NOMO-1 treated with DMSO at 0.1 percent for 48 hours (cell line): ENCODE measurements around the gene NEK6.

ENCODE experiments used
- DNase-seq: peaks from one replicate; lab custom pipeline; 2025; ENCODE audit not compliant: unreplicated experiment; lab: John Stamatoyannopoulos, UW

Gene NEK6

GRCh38 chr9:124313940-124314339 lies 56.2 kb downstream of the NEK6 start:
- no peak for DNase-seq

DNA sequence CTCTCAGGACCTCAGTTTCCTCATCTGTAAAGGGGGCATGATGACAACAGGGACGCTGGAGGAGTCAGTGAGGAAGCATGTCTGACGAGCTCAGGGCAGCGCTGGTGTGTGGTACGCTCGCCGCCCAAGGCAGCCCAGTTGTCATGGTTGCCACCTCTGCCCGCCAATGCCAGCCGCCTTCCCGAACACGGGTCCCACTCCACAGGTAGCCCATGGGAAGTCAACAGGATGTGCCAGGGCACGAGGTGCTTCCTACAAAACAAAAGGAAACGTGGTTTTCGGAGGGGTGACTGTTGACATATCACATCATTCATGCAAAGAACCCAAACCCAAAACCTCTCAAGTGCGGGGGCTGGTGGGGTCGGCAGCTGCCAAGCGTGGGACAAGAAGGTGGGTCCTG lies 58.1 kb downstream of the NEK6 start:
- DNase-seq, result no peak

DNA sequence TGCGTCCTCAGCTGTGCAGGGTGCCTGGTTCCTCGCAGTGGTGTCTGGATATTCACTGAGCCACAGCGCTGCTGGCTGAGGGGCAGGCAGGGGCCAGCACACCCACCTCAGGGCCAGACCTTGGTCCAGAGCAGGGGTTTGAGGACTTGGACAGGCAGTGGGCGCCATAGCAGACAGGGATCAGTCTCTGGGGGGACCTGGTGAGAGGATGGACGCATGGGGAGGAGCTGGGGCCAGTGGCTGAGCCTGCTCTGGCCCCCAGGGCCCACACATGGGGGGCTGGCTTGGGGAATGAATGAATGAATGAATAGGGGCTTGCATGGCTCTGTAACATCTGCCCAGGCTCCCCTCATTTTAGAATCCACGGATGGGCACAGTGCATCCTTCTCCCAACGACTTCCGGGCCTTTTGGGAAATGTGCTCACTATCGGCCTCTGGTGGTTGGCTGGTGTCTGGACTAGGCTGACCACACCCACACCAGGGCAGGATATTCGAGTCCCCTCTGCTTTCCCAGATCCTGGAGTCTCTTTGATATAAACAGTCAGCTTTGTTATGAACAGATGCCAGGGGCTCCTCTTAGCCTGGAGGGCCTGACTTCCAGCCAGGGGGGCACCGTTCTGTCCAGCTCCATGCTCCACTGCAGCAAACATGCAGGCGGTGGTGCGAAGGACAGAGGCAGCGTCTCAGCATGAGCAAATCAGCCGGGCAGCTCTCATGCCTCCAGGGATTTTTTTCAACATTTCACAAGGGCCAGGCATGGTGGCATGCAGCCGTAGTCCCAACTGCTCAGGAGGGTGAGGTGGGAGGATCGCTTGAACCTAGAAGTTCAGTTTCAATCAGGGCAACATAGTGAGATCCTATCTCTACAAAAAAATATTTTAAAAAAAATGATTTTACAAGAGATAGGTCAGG lies 62.6 kb downstream of the NEK6 start:
- DNase-seq, result no peak

- no peak for DNase-seq
These were observed 63.7 kb downstream of the NEK6 start for GRCh38 chr9:124321416-124321815.

- DNase-seq, result no peak
These were observed 64.2 kb downstream of the NEK6 start for GRCh38 chr9:124321935-124322334.

- peak; percentile 59 for DNase-seq
These were observed 65.1 kb downstream of the NEK6 start for GRCh38 chr9:124322618-124323432.

GRCh38 chr9:124323904-124324303 lies 66.2 kb downstream of the NEK6 start:
- no peak for DNase-seq

DNA sequence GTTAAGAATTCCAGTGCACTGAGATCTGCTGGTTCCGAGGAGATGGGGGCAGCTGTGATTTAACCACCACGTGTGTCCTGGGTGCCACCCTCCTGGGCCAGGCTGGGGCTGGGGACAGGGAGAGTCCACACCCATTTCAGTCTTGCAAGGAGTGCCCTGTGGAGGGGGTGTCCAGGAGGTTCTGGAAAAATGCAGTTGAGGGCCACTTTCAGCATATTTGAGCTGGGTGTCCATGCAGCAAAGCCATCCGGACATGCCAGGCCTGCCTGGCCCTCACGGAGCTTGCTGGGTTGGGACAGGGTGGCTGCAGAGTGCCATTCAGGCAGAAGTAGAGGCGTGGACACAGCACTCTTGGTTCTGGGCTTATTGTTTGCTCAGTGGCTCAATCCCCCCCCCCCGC lies 68.1 kb downstream of the NEK6 start:
- no peak for DNase-seq

DNA sequence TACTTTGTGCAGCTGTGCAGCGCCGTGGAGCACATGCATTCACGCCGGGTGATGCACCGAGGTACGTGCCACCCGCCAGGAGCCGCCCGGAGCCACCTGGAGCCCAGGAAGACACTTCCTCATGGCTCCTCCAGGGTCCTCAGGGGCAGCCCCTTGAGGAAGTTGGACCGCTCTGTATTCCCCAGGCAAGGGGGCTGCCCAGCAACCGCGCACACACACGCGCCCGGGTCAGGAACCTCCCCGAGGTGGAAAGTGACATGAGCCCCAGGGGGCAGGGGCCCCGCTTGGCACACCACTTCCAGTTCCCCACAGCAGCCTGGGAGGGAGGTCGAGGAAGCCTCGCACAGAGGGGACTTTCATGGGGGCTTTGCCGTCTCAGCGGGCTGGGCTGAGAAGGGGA lies 68.6 kb downstream of the NEK6 start:
- no peak for DNase-seq

- no peak for DNase-seq
These were observed 69.7 kb downstream of the NEK6 start for GRCh38 chr9:124327491-124327890.

DNA sequence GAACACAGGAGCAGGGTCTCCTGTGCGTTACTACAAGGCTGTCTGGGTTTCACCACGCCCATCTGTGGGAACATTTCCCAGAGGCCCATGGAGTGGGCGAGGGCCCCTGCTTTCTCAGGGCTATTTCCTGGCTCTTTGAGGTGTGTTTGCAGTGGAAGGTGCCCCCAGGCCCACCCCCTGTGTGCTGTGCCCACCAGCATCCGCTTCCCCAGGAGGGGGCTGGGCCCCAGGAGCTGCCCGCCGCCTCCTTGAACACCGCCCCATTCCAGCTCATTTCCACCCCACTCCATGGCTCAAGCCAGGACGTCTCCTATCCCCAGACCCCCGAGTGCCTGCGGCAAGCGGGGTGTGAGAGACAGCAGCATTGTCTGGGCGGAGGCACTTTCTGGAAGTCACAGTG lies 70.5 kb downstream of the NEK6 start:
- DNase-seq, result no peak

DNA sequence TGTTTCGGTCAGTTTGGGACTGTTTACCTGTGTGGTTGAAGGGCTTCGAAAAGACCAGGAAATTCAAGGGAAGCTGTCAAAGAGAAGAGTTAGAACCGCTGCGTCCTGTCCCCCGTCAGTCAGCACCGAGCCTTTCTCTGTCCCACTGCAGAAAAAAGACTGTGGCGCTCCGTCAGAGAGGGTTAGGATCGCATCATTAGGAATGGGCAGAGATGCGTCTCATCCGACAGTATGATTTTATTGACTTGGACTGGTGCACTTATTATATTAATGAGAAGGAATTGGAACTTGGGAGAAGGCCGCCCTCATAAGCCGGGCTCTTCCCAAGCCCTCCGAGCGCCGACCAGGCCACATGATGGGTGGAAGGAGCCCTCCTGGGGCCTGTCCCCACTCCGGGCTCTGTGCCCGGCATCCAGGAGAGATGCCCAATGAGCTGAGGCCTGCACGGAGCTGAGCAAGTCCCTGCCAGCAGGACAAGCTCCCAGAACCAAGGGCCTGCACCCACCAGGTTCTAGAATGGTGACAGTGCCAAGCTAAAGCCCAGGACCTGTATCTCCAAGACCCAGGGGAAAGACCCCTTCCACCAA lies 71.5 kb downstream of the NEK6 start:
- DNase-seq, result no peak

DNA sequence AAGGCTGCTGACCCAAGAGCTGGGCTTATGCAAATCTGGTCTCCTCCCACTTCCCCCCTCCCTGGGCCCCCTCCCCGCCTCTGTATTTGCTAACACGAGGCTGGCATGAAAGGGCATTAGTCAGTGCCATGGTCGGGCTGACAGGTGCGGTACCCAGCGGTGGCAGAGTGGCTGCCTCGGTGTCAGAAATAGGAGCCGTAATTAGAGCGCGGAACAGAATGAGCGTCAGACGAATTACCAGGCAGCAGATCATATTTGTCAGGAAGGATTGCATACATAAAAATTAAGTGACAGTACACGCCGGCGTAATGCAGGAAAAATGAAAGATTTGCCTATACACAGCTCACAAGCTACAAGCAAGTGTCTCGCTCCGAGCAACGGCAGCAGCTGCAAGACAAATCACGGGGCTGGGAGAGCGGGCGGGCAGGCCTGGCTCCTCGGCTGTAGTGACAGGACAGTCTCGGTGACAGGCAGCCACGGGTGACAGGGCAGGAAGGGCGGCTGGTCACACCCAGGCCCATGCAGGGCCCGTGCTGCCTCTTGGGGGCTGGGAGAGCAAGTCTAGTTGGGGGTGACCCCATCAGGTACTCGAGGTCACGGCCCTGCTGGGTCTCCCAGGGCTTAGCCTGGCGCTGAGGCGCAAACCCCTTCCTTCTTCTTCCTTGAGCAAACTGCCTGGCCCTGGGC lies 72.4 kb downstream of the NEK6 start:
- no peak for DNase-seq

- no peak for DNase-seq
These were observed 73.8 kb downstream of the NEK6 start for GRCh38 chr9:124331580-124331979.

GRCh38 chr9:124332361-124333202 lies 74.8 kb downstream of the NEK6 start:
- no peak for DNase-seq

DNA sequence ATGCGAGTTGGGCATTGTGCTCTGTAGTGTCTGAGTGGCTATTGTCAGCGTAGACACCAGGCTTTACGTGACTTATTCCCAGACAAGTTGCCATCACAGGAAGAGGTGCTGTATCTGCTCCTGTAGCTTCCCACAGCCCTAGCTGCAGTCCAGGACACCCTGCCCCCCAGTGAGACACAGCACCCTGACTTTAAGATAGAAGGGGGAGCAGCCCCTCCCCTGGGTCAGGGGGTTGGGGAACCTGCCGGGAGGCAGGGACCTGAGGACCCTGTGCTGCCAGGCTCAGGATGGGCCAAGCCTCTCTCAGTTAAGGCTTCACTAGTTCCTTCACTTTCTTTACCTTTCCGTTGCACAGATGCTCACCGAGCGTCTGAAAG lies 75.4 kb downstream of the NEK6 start:
- DNase-seq, result no peak

DNA sequence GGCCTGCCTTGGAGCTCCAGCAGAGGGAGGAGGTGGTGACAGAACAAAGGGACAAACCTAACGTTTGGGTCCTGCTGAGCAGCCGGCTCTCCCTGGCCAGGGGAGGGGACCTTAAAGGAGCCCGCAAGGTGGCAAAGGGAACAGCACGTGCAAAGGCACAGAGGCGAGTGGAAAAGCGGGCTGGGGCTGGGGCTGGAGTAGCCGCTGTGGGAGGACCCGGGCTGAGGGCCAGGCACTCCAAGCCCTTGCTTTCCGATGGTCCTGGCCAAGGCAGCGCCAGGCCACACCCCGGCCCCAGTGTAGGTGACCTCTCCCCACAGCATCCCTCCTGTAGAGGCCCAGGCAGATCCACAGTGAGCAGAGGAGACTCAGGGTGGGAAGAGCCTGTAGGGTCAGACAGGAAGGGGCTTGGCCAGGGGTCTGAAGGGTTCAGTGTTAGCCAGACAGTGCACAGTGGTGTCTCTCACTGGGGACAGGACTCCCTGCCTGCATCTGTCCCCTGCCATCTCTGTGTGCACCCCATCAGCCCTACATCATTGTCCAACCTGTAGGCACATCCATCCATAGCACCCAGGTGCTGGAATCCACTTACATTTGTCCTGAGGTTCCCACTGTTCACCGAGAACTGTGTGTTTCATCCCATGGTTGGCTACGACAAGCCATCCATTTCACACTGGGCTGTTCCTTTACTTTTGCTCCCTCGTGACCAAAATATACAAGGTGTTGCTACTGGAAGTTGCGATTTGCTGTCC lies 77.0 kb downstream of the NEK6 start:
- no peak for DNase-seq

- no peak for DNase-seq
These were observed 77.6 kb downstream of the NEK6 start for GRCh38 chr9:124335320-124335707.

GRCh38 chr9:124337562-124337961 lies 79.8 kb downstream of the NEK6 start:
- no peak for DNase-seq
